Measurements from ENCODE around the gene PTPN20.

The PTPN20 gene

GRCh38 chr10:47035171-47035818, 124.1 kb downstream of the PTPN20 start:
- no peak for DNase-seq

- DNase-seq = no peak
These were observed 124.7 kb downstream of the PTPN20 start for GRCh38 chr10:47035819-47036337.

GRCh38 chr10:47036771-47037170, 125.5 kb downstream of the PTPN20 start:
- DNase-seq = no peak

GRCh38 chr10:47037654-47038425, 126.6 kb downstream of the PTPN20 start:
- DNase-seq = no peak

GRCh38 chr10:47038881-47039561, 127.8 kb downstream of the PTPN20 start:
- no peak for DNase-seq

GRCh38 chr10:47039562-47039913, 128.3 kb downstream of the PTPN20 start:
- DNase-seq = no peak

GRCh38 chr10:47040041-47040491, 128.8 kb downstream of the PTPN20 start:
- DNase-seq = no peak

GRCh38 chr10:47040681-47041080, 129.5 kb downstream of the PTPN20 start:
- DNase-seq = no peak

GRCh38 chr10:47041396-47042198, 130.4 kb downstream of the PTPN20 start:
- no peak for DNase-seq

GRCh38 chr10:47042199-47042473, 130.9 kb downstream of the PTPN20 start:
- no peak for DNase-seq

- no peak for DNase-seq
These were observed 131.8 kb downstream of the PTPN20 start for GRCh38 chr10:47042780-47043750.

GRCh38 chr10:47043928-47044538, 132.8 kb downstream of the PTPN20 start:
- no peak for DNase-seq

GRCh38 chr10:47044741-47045140, 133.5 kb downstream of the PTPN20 start:
- no peak for DNase-seq

- DNase-seq = no peak
These were observed 134.2 kb downstream of the PTPN20 start for GRCh38 chr10:47045331-47045861.

- DNase-seq = no peak
These were observed 135.3 kb downstream of the PTPN20 start for GRCh38 chr10:47046321-47047126.

- DNase-seq = no peak
These were observed 135.9 kb downstream of the PTPN20 start for GRCh38 chr10:47047127-47047504.

- peak; percentile 91 for DNase-seq
These were observed 136.6 kb downstream of the PTPN20 start for GRCh38 chr10:47047577-47048525.

- peak; percentile 33 for DNase-seq
These were observed 137.3 kb downstream of the PTPN20 start for GRCh38 chr10:47048526-47048905.

All from stimulated activated CD8-positive, alpha-beta memory T cell treated with anti-CD3 and anti-CD28 coated beads, Interleukin-4, amount 100 ng/mL, for 48 hours (primary cell).